Erythroblast (primary cell): Measurements from ENCODE around the gene CD84.
"Not testable (repeated sequence)": the region's sequence is repeated elsewhere in the genome, so short reads cannot be mapped to it uniquely, and the experiment has no call there.

ENCODE experiments used
- GATA1 ChIP-seq: IDR thresholded peaks from 2 replicates; pipeline ENCODE4 v1.6.1; 2011; ENCODE audit warnings: low read depth, mild to moderate bottlenecking, control low read depth, low read length, moderate library complexity
- POLR2A ChIP-seq: IDR thresholded peaks from 2 replicates; pipeline ENCODE4 v1.6.1; 2011; ENCODE audit warnings: mild to moderate bottlenecking, low read length

- TF ChIP-seq POLR2A, GATA1: not testable (repeated sequence)
Measured at GRCh38 chr1:160517519-160517918, 61.8 kb downstream of the CD84 start.
